Lung (tissue), 12 donors: ENCODE measurements around the gene GRIN3B. TPM values are rescaled to one million over a fixed set of nuclear protein-coding genes. Genes with fewer than 3 reads are reported as not detected.
A peak's percentile ranks its signal among the peaks of the same experiment; 100 is the strongest.

Experiments
- ATAC-seq: fragments of 200-7000 bp; cut with Tn5 transposase; one replicate; pipeline ENCODE4 v1.9.1; 2020; ENCODE audit warnings: moderate number of reproducible peaks; ENCODE audit not compliant: insufficient read depth, low FRiP score
- DNase-seq, 3 donors: peaks; one replicate each; pipeline ENCODE4 v3.0.0-alpha.2; 2013 to 2017
- H3K27ac ChIP-seq, 2 donors: one replicate each; pipeline ENCODE4 v1.5.1; 2013; ENCODE audit warnings: mild to moderate bottlenecking in 2 of 2, moderate library complexity in 2 of 2, control low read depth in 1 of 2, inconsistent platforms in 1 of 2, low read depth in 1 of 2, low read length in 1 of 2
- H3K27me3 ChIP-seq, 3 donors: one replicate each; pipeline ENCODE4 v1.5.1; 2013; ENCODE audit warnings: low read length in 2 of 3; ENCODE audit not compliant: control insufficient read depth in 3 of 3, insufficient read depth in 3 of 3
- H3K36me3 ChIP-seq, 4 donors: one replicate each; pipeline ENCODE4 v1.5.1; 2013; ENCODE audit warnings: low read length in 4 of 4, mild to moderate bottlenecking in 1 of 4, moderate library complexity in 1 of 4; ENCODE audit not compliant: control insufficient read depth in 4 of 4, insufficient read depth in 4 of 4
- H3K4me1 ChIP-seq, 5 donors: one replicate each; pipeline ENCODE4 v1.5.1; 2013; ENCODE audit warnings: low read length in 5 of 5, mild to moderate bottlenecking in 2 of 5, moderate library complexity in 1 of 5; ENCODE audit not compliant: control insufficient read depth in 5 of 5, insufficient read depth in 5 of 5
- H3K4me3 ChIP-seq: one replicate; pipeline ENCODE4 v1.5.1; 2013; ENCODE audit warnings: mild to moderate bottlenecking, control low read depth, moderate library complexity
- H3K9ac ChIP-seq, 2 donors: one replicate each; pipeline ENCODE4 v1.5.1; 2013; ENCODE audit warnings: low read length in 2 of 2, control low read depth in 1 of 2; ENCODE audit not compliant: insufficient read depth in 1 of 2
- H3K9me3 ChIP-seq, 4 donors: one replicate each; pipeline ENCODE4 v1.5.1; 2013; ENCODE audit warnings: low read length in 3 of 4, mild to moderate bottlenecking in 1 of 4, moderate library complexity in 1 of 4; ENCODE audit not compliant: control insufficient read depth in 4 of 4, insufficient read depth in 3 of 4
- CTCF ChIP-seq: IDR thresholded peaks from 2 replicates; pipeline ENCODE4 v1.5.1; 2012; ENCODE audit warnings: mild to moderate bottlenecking; ENCODE audit errors: control extremely low read depth, extremely low read depth
- WGBS, 2 donors: extraction: QIAGEN DNeasy Blood & Tissue Kit; methylation state at CpG; one replicate each; pipeline ENCODE4 v1.1.7; 2013; 5-methylcytosine and 5-hydroxymethylcytosine counted together
- polyA plus RNA-seq, 2 donors: library from polyadenylated mRNA; stranded (reverse); fragments of 200-250 nt; gene quantifications; one replicate each; pipeline ENCODE4 v1.2.1, GENCODE V29; 2013
- total RNA-seq, 2 donors: library from RNA; depleted of rRNA in 1 of 2; stranded (reverse); fragments of >200 nt in 1 of 2; gene quantifications; one replicate each; pipeline ENCODE4 v1.2.1, GENCODE V29; 2014 to 2021
- donor health status: control.
- donor health status: control.
- donor health status: Bipolar disorder and iron deficiency.
- donor health status: healthy.
- donor health status: DM: yes; HTN: yes; CAD: no.

The GRIN3B gene
- total and polyA plus RNA-seq, 4 donors: 1.3 to 11.6 (median 2.4) TPM

DNA sequence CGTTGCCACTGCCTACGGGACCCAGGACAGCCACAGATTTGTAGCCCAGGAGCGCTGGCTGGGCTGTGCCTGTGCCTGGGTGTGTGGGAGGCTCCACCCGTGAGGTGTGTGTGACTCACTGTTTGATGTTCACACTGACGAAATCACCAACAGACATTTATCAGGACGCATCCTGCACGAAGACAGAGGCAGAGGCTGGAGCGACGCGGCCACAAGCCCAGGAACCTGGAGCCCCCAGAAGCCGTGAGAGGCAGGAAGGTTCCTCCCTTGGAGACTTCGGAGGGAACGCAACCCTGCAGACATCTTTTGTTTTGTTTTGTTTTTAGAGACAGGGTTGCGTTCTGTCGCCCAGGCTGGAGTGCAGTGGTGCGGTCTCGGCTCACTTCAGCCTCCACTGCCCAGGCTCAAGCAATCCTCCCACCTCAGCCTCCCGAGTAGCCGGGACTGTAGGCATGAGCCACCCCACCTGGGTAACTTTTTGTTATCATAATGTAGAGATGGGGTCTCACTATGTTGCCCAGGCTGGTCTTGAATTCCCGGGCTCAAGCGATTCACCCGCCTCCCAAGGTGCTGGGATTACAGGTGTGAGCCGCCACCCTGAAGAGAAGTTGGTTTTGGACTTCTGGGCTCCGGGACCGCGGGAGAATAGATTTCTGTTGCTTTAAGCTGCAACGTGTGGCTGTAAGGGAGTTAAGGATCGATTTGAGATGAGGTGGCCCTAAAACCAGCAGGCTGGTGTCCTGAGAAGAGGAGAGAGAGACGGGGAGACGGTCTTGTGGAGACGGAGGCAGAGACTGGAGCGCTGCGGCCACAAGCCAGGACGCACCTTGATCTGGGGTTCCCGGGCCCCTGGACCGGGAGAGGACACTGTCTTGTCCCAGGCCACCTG is 41.0 kb upstream of the GRIN3B start:
- H3K9ac ChIP-seq: no peak overlapping the region
- H3K36me3 ChIP-seq: peaks cover 0 to 5% (median 2%) of the 10 kb centered on the region in 4 donors
- H3K27me3 ChIP-seq: no peaks in the 10 kb centered on the region
- no peak overlapping the region for H3K27ac ChIP-seq
- no peak for TF ChIP-seq CTCF
- peaks cover 0 to 34% (median 9%) of the 10 kb centered on the region in 5 donors for H3K4me1 ChIP-seq
- H3K4me3 ChIP-seq: no peak overlapping the region
- 86 to 89% methylated on average over 36 of the region's 36 CpGs for WGBS, 2 donors
- ATAC-seq: no peak
- no peaks in the 10 kb centered on the region for H3K9me3 ChIP-seq
- DNase-seq: no peak

DNA sequence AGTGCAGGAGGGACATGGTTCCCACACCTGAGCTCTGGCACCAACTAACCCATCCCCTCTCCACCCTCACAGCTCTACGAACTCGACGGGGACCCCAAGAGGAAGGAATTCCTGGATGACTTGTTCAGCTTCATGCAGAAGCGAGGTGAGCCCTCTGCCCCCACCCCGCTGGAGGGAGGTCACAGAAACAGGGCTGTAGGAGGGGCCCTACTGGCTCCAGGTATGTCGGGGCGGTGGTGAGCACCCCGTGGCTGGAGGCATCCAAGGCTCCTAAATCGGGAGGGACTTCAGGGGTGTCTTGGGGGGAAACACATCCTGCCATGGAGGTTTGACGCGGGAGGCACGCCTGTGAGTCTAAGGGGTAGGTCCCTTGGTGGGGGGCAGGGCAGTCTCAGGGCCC is 40.2 kb upstream of the GRIN3B start:
- H3K9ac ChIP-seq: no peak overlapping the region
- WGBS, 2 donors: 62 to 69% methylated on average over 12 of the region's 12 CpGs
- no peaks in the 10 kb centered on the region for H3K27me3 ChIP-seq
- ATAC-seq (no peak), DNase-seq (peak in 1 of 3 donors; percentile 43)
- no peak for TF ChIP-seq CTCF
- no peak overlapping the region for H3K4me3 ChIP-seq
- peaks cover 0 to 32% (median 9%) of the 10 kb centered on the region in 5 donors for H3K4me1 ChIP-seq
- peaks cover 0 to under 1% (median 0%) of the 10 kb centered on the region in 4 donors for H3K9me3 ChIP-seq
- peaks cover 2 to 12% (median 9%) of the 10 kb centered on the region in 4 donors for H3K36me3 ChIP-seq
- H3K27ac ChIP-seq: no peak overlapping the region

GRCh38 chr19:960601-960938 is 39.6 kb upstream of the GRIN3B start:
- WGBS, 2 donors: 75 to 78% methylated on average over 8 of the region's 8 CpGs

More at GRCh38 chr19:960601-960938, 39.6 kb upstream of the GRIN3B start:
- H3K9ac ChIP-seq: no peak overlapping the region
- no peak for TF ChIP-seq CTCF
- no peak for ATAC-seq
- H3K27me3 ChIP-seq: no peaks in the 10 kb centered on the region
- H3K36me3 ChIP-seq: peaks cover 4 to 16% (median 13%) of the 10 kb centered on the region in 4 donors
- DNase-seq: no peak
- no peak overlapping the region for H3K27ac ChIP-seq
- peaks cover 0 to 2% (median 0%) of the 10 kb centered on the region in 4 donors for H3K9me3 ChIP-seq
- H3K4me3 ChIP-seq: no peak overlapping the region
- H3K4me1 ChIP-seq: peaks cover 0 to 32% (median 9%) of the 10 kb centered on the region in 5 donors
